GM21723 (cell line): ENCODE results near the gene CYP2S1.
"Not testable (repeated sequence)": the region's sequence is repeated elsewhere in the genome, so short reads cannot be mapped to it uniquely, and the experiment has no call there.

ENCODE experiments used
- ATAC-seq: cut with Tn5 transposase; IDR thresholded peaks from one replicate; pipeline ENCODE4 v1.9.1; 2021; ENCODE audit warnings: mild to moderate bottlenecking, moderate library complexity; ENCODE audit not compliant: unreplicated experiment

CYP2S1 gene

GRCh38 chr19:41194157-41194552, 1.1 kb downstream of the CYP2S1 start:
- no peak for ATAC-seq

DNA sequence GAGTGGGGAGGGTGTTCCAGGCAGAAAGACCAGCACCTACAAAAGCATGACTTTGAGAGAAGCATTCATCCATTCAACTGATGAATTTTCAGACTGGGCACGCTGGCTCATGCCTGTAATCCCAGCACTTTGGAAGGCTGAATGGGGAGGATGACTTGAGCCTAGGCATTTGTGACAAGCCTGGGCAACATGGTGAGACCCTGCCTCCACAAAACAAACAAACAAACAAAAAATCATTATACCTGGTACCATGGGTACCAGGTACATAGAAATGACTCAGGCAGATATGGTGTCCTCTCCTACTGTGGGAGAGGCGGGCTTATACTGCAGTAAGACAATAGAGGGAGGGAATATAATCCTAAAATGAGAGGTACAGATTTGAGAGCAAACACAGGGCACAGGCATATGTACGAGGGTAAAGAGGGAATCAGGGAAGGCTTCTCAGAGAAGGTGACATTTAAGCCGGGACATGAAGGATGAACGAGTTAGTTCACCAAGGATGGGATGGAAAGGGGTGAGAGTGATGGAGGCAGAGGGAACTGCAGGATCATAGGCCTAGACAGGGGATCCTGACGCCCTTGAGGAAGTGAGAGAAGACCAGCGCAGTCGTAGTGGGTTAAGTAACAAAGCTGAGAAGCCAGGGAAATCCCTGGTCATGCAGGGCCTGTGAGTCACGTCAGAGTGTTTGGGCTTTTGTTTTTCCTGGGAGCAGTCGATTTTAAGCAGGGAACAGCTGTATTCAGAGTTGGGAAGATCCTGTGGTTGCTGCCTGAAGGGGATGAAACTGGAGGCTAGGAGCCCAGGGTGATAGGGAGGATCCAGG, 2.9 kb downstream of the CYP2S1 start:
- ATAC-seq = no peak

GRCh38 chr19:41198559-41198958, 5.5 kb downstream of the CYP2S1 start:
- ATAC-seq = no peak

- no peak for ATAC-seq
Observed at GRCh38 chr19:41203371-41203770, 10.4 kb downstream of the CYP2S1 start.

DNA sequence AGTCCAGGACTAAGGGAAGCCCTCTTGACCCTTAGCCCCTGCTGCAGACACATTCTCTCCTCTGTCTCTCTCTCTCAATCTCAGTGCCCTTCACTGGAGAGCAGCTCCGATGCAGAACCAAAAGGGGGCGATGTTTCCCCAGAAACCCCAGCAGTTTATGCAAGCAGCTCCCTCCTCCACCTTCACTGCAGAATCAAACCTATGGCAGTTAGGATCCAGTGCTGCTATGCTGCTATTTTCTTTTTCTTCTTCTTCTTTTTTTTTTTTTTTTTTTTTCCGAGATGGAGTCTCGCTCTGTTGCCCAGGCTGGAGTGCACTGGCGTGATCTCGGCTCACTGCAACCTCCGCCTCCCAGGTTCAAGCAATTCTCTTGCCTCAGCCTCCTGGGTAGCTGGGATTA, 11.3 kb downstream of the CYP2S1 start:
- not testable (repeated sequence) for ATAC-seq

GRCh38 chr19:41205995-41206394, 13.0 kb downstream of the CYP2S1 start:
- no peak for ATAC-seq

DNA sequence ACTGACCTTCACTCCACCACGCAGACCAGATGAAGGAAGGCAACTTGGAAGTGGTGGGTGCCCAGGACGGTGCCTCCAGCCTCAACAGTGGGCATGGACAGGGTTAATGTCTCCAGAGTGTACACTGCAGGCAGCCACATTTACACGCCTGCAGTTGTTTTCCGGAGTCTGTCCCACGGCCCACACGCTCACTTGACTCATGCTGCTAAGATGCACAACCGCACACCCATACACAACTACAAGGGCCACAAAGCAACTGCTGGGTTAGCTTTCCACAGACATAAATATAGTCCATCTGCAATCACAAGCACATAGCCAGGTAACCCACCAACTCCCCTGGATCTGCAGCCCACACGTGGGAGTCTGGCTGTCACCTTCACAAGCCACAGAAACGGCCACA, 13.4 kb downstream of the CYP2S1 start:
- ATAC-seq = no peak

- ATAC-seq = no peak
Observed at GRCh38 chr19:41206926-41207750, 14.1 kb downstream of the CYP2S1 start.

GRCh38 chr19:41214161-41214560, 21.1 kb downstream of the CYP2S1 start:
- ATAC-seq = no peak

- ATAC-seq = no peak
Observed at GRCh38 chr19:41217741-41218140, 24.7 kb downstream of the CYP2S1 start.

GRCh38 chr19:41218249-41218614, 25.2 kb downstream of the CYP2S1 start:
- no peak for ATAC-seq

DNA sequence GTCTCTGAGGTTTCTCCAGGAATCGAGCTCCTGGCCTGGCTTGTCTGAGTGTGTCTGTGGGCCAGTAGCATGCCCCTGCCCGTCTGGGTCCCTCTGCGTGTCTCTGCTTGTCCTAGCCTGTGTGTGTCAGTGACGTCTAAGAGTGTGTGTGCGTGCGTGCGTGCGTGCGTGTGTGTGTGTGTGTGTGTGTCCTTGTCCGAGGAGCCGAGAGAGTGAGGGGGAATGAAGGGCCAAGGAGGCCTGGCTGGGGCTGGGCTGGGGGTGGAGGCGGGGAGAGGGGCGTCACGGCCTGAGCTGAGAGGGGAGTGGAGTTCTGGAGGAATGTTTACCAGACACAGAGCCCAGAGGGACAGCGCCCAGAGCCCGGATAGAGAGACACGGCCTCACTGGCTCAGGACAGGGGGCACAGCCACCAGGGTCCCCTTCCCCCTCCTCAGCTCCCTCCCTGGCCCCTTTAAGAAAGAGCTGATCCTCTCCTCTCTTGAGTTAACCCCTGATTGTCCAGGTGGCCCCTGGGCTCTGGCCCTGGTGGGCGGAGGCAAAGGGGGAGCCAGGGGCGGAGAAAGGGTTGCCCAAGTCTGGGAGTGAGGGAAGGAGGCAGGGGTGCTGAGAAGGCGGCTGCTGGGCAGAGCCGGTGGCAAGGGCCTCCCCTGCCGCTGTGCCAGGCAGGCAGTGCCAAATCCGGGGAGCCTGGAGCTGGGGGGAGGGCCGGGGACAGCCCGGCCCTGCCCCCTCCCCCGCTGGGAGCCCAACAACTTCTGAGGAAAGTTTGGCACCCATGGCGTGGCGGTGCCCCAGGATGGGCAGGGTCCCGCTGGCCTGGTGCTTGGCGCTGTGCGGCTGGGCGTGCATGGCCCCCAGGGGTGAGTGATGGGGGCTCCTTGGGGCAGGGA, 25.8 kb downstream of the CYP2S1 start, which contains the start of gene AXL:
Gene AXL (plus strand): TSS at position 609 of the 893 bp plus-strand sequence. CDS start 170 bp downstream, at position 779.
- no peak for ATAC-seq

GRCh38 chr19:41219924-41220567, 27.0 kb downstream of the CYP2S1 start:
- ATAC-seq = no peak

GRCh38 chr19:41220811-41221210, 27.8 kb downstream of the CYP2S1 start:
- no peak for ATAC-seq

DNA sequence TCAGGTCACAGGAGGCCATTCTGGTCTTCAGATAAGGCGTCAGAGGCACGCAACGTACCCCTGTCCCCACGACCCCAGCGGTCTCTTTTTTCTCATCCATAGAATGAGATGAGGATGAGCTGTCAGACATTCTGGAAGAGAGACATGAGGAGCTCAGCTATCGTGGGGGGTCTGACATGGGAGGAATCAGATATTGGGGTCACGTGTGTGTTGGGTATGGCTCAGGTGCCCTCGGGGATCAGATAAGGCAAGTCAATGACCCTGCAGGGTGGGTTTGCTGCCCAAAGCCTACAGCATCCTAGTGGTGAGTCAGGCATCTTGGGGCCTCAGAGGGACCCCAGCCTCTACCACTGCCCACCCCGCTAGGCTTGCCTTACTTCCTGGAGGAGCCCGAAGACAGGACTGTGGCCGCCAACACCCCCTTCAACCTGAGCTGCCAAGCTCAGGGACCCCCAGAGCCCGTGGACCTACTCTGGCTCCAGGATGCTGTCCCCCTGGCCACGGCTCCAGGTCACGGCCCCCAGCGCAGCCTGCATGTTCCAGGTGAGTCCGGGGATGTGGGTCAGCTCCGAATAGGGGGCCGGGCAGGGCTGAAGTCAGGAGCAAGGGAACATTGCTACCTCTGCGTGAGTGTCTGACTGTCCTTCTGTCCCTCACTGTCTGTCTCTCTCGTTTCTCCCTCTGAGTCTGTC, 28.6 kb downstream of the CYP2S1 start:
- no peak for ATAC-seq

DNA sequence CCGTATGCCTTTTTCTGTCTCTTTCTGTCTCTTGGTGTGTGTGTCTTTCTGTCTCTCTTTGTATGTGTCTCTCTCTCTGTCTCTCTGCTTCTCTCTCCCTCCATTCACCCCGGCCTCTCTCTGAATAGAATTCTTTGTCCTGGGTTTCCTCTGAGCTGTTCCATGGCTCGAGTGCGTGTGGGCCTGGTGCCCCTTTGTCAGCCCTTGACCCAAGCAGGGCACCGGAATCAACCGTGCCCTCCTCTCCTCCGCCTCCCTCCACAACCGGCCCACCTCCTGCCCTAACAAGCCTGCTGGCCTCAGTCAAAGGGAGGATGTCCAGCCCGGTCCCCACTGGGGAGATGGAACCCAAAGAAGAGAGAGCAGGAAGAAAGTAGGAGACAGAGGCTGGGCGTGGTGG, 29.2 kb downstream of the CYP2S1 start:
- no peak for ATAC-seq

DNA sequence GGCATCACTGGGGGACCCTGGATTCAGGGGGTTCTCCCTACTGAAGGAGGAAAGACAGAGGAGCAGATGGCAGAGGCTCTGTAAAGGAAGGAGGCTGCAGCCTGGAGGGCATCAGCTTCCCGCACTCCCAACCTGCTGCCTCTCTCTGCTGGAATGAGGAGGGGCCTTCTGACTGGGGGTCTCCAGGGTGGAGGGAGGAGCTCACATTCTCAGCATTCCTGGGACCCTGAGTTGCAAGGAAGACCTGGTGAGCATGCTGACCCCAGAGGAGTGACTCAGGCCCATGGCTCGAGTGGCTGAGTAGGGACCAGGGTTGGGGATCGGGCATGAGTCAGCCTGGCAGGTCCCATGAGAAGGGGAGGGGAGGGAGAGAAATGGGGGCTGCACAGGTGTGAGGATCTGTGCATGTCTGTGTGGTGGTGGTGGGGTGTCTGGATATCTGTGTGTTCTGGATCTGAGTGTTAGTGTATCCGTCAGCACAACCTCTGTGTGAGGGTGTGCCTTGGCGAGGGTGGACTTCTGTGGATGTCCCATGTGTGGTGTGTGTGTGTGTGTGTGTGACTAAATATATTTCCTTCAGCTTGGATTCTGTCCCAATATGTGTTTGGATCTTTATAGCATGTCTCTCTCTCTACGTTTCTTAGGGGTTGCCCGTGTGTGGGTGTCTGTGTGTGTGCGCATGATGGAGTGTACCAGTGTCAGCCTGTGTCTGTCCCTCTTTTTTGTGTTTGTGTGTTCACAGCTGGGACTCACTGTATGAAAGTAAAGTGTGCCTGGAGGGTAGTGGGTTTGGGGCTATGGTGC, 30.6 kb downstream of the CYP2S1 start:
- no peak for ATAC-seq

GRCh38 chr19:41224632-41225031, 31.6 kb downstream of the CYP2S1 start:
- ATAC-seq = no peak
